Neural progenitor cell (in vitro differentiated cells): ENCODE data around the gene ZSCAN5A. TPM values are rescaled to one million over a fixed set of nuclear protein-coding genes. Genes with fewer than 3 reads are reported as not detected.
A peak's percentile ranks its signal among the peaks of the same experiment; 100 is the strongest.

Experiments used
- DNase-seq: peaks from one replicate; pipeline ENCODE4 v3.0.0-alpha.2; 2016; ENCODE audit warnings: low spot score
- H2AFZ ChIP-seq: fragments of 200-600 bp; sonication (generic); replicated peaks from 2 replicates; pipeline ENCODE4 v1.6.1; 2016; ENCODE audit warnings: antibody characterized with exemption
- H3F3A ChIP-seq: fragments of 200-600 bp; sonication (generic); 2 replicates; pipeline ENCODE4 v1.6.1; 2016; ENCODE audit warnings: antibody characterized with exemption, low read depth
- H3K27ac ChIP-seq: fragments of 200-600 bp; sonication (generic); 2 replicates; pipeline ENCODE4 v1.5.1; 2016; ENCODE audit warnings: mild to moderate bottlenecking
- H3K27me3 ChIP-seq: fragments of 200-600 bp; sonication (generic); 2 replicates; pipeline ENCODE4 v1.6.1; 2016; ENCODE audit warnings: mild to moderate bottlenecking, moderate library complexity
- H3K36me3 ChIP-seq: fragments of 200-600 bp; sonication (generic); 2 replicates; pipeline ENCODE4 v1.5.1; 2016
- H3K4me1 ChIP-seq: fragments of 200-600 bp; sonication (generic); 2 replicates; pipeline ENCODE4 v1.6.1; 2016; ENCODE audit warnings: mixed run types
- H3K4me2 ChIP-seq: fragments of 200-600 bp; sonication (generic); 2 replicates; pipeline ENCODE4 v1.6.1; 2016
- H3K4me3 ChIP-seq: fragments of 200-600 bp; sonication (generic); 2 replicates; pipeline ENCODE4 v1.5.1; 2016
- H3K79me2 ChIP-seq: fragments of 200-600 bp; sonication (generic); 2 replicates; pipeline ENCODE4 v1.6.1; 2016; ENCODE audit warnings: low read depth
- H3K9ac ChIP-seq: fragments of 200-600 bp; sonication (generic); 2 replicates; pipeline ENCODE4 v1.6.1; 2016
- H3K9me3 ChIP-seq: fragments of 200-600 bp; sonication (generic); 2 replicates; pipeline ENCODE4 v1.5.1; 2016; ENCODE audit warnings: low read depth
- H4K20me1 ChIP-seq: fragments of 200-600 bp; sonication (generic); 2 replicates; pipeline ENCODE4 v1.6.1; 2016; ENCODE audit warnings: low read depth
- H3K27ac Mint-ChIP-seq: 3 replicates; pipeline ENCODE4 v1.8.0; 2021; ENCODE audit warnings: mixed read lengths
- H3K27me3 Mint-ChIP-seq: 2 replicates; pipeline ENCODE4 v1.8.0; 2022; ENCODE audit warnings: low read depth, mild to moderate bottlenecking, inconsistent platforms, moderate library complexity, mixed read lengths; ENCODE audit not compliant: insufficient read depth
- H3K36me3 Mint-ChIP-seq: 3 replicates; pipeline ENCODE4 v1.8.0; 2021; ENCODE audit warnings: mixed read lengths
- H3K4me1 Mint-ChIP-seq: 3 replicates; pipeline ENCODE4 v1.8.0; 2021; ENCODE audit warnings: mixed read lengths
- H3K4me3 Mint-ChIP-seq: 3 replicates; pipeline ENCODE4 v1.8.0; 2021; ENCODE audit warnings: mild to moderate bottlenecking, moderate library complexity, mixed read lengths
- H3K9me3 Mint-ChIP-seq: 3 replicates; pipeline ENCODE4 v1.8.0; 2020; ENCODE audit warnings: mixed read lengths
- CTCF ChIP-seq: fragments of 200-600 bp; sonication (generic); IDR thresholded peaks from 2 replicates; pipeline ENCODE4 v1.5.1; 2017; ENCODE audit warnings: antibody characterized with exemption, mild to moderate bottlenecking
- EZH2 ChIP-seq: fragments of 200-600 bp; sonication (generic); IDR thresholded peaks from 2 replicates; pipeline ENCODE4 v1.6.1; 2017; ENCODE audit warnings: antibody characterized with exemption, mild to moderate bottlenecking, moderate library complexity
- EZH2phosphoT487 ChIP-seq: fragments of 200-600 bp; sonication (generic); IDR thresholded peaks from 2 replicates; pipeline ENCODE4 v1.6.1; 2017; ENCODE audit warnings: antibody characterized with exemption
- total RNA-seq: library from RNA; depleted of rRNA; stranded (reverse); fragments of >200 nt; gene quantifications from 2 replicates; pipeline ENCODE4 v1.2.3, GENCODE V29; 2015; ENCODE audit warnings: low replicate concordance

ZSCAN5A gene
- total RNA-seq, 1 donor from 2014 or later = 1.6 TPM

GRCh38 chr19:56245121-56245740 is 69.4 kb downstream of the ZSCAN5A start:
- no peaks in the 10 kb centered on the region for H3K27me3 Mint-ChIP-seq
- no peaks in the 10 kb centered on the region for H3K9me3 ChIP-seq
- no peak overlapping the region for H3K9ac ChIP-seq
- no peak overlapping the region for H3K27ac ChIP-seq
- no peak overlapping the region for H3K4me2 ChIP-seq
- H2AFZ ChIP-seq = no peak overlapping the region
- H3K27ac Mint-ChIP-seq = no peak overlapping the region
- no peak overlapping the region for H3K4me3 ChIP-seq
- peaks cover 3% of the 10 kb centered on the region for H3K9me3 Mint-ChIP-seq
- H3K4me1 ChIP-seq = no peaks in the 10 kb centered on the region
- H3K27me3 ChIP-seq = no peaks in the 10 kb centered on the region
- H3K79me2 ChIP-seq = no peaks in the 10 kb centered on the region
- TF ChIP-seq EZH2phosphoT487 = no peak
- no peak for TF ChIP-seq CTCF
- no peak for TF ChIP-seq EZH2
- no peaks in the 10 kb centered on the region for H3F3A ChIP-seq
- H3K36me3 ChIP-seq = no peaks in the 10 kb centered on the region
- H4K20me1 ChIP-seq = no peaks in the 10 kb centered on the region
- no peak for DNase-seq
- H3K36me3 Mint-ChIP-seq = no peaks in the 10 kb centered on the region
- no peak overlapping the region for H3K4me3 Mint-ChIP-seq
- no peaks in the 10 kb centered on the region for H3K4me1 Mint-ChIP-seq

- H3K4me2 ChIP-seq = no peak overlapping the region
Observed at GRCh38 chr19:56223481-56223880, 91.2 kb downstream of the ZSCAN5A start.

GRCh38 chr19:56222901-56223300 is 91.7 kb downstream of the ZSCAN5A start:
- Mint-ChIP-seq H3K36me3 (peaks cover 2% of the 10 kb centered on the region), H3K4me1 (no peaks in the 10 kb centered on the region), H3K9me3 (peaks cover 2% of the 10 kb centered on the region), H3K4me3 (no peak overlapping the region), H3K27me3 (no peaks in the 10 kb centered on the region), H3K27ac (peak overlapping the region; percentile 47)
- no peaks in the 10 kb centered on the region for H3K36me3 ChIP-seq
- H3K4me2 ChIP-seq = no peak overlapping the region
- no peak overlapping the region for H3K27ac ChIP-seq
- no peaks in the 10 kb centered on the region for H3K9me3 ChIP-seq
- no peaks in the 10 kb centered on the region for H3K27me3 ChIP-seq
- no peak for TF ChIP-seq EZH2phosphoT487
- TF ChIP-seq CTCF = peak; percentile 15
- no peaks in the 10 kb centered on the region for H3K4me1 ChIP-seq
- H4K20me1 ChIP-seq = no peaks in the 10 kb centered on the region
- H3K79me2 ChIP-seq = no peaks in the 10 kb centered on the region
- no peak for DNase-seq
- H3F3A ChIP-seq = no peaks in the 10 kb centered on the region
- H2AFZ ChIP-seq = no peak overlapping the region
- no peak overlapping the region for H3K4me3 ChIP-seq
- no peak overlapping the region for H3K9ac ChIP-seq

More at GRCh38 chr19:56223481-56223880, 91.2 kb downstream of the ZSCAN5A start:
- Histone ChIP-seq H2AFZ (no peak overlapping the region), H4K20me1 (no peaks in the 10 kb centered on the region), H3K36me3 (no peaks in the 10 kb centered on the region), H3K9ac (no peak overlapping the region), H3K27ac (no peak overlapping the region), H3K27me3 (no peaks in the 10 kb centered on the region), H3K79me2 (no peaks in the 10 kb centered on the region), H3F3A (no peaks in the 10 kb centered on the region), H3K4me3 (no peak overlapping the region), H3K4me1 (no peaks in the 10 kb centered on the region), H3K9me3 (no peaks in the 10 kb centered on the region)
- H3K9me3 Mint-ChIP-seq = no peaks in the 10 kb centered on the region
- no peaks in the 10 kb centered on the region for H3K4me1 Mint-ChIP-seq
- DNase-seq = no peak
- no peak overlapping the region for H3K27ac Mint-ChIP-seq
- no peak overlapping the region for H3K4me3 Mint-ChIP-seq
- no peak for TF ChIP-seq CTCF
- no peak for TF ChIP-seq EZH2
- TF ChIP-seq EZH2phosphoT487 = no peak
- H3K36me3 Mint-ChIP-seq = no peaks in the 10 kb centered on the region
- no peaks in the 10 kb centered on the region for H3K27me3 Mint-ChIP-seq
